EH (cell line): ENCODE data around the gene SPI1.
"Not testable (repeated sequence)": the region's sequence is repeated elsewhere in the genome, so short reads cannot be mapped to it uniquely, and the experiment has no call there.

Experiments used
- DNase-seq: peaks from one replicate; pipeline ENCODE4 v3.0.0-alpha.2; 2015; ENCODE audit warnings: low read depth

SPI1 gene

GRCh38 chr11:47340980-47341775 lies 37.2 kb downstream of the SPI1 start:
- DNase-seq = no peak

DNA sequence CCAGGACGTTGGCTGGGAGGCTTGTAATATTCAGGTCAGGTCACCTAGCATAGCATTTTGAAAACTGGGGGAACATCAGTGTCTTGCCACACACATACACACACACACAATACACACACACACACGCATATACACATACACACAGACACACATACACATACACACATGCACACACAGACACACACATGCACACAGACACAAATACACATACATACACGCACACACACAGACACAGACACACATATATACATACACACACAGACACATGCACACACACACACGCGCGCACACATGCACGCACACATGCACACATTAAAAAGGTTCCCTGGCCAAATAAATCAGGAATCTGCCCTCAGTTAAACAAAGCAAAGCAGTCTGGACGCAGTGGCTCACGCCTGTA lies 38.3 kb downstream of the SPI1 start:
- no peak for DNase-seq

- DNase-seq = no peak
Observed at GRCh38 chr11:47338396-47339241, 39.7 kb downstream of the SPI1 start.

DNA sequence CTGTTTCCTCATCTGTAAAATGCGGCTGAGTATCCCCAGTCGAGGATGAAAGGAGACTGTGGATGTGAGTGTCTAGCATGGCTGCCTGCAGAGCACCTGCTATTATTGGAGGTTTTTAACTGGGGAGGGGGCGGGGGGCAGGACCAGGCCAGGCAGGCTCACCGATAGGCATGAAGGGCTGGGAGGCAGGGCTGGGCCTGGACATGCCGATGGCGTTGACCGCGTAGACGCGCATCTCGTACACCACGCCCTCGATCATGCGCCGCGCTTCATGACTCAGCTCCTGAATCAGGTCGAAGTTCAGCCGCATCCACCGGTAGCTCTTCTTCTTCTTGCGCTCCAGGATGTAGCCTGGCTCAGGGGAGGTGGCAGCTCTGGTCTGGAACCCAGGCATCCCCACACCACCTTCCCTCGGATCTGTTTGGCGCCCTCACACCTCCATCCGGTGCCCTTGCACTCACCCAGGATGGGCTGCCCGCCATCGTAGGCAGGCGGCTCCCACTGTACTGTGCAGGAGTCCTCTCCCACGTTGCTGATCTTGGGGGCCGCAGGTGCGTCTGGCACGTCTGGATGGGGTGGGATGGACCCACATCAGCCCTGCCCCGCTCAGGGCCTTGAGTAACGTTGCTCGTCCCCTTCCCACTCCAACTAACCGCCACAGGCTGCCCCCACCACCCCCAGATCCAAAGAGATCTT lies 41.0 kb downstream of the SPI1 start:
- DNase-seq = no peak

DNA sequence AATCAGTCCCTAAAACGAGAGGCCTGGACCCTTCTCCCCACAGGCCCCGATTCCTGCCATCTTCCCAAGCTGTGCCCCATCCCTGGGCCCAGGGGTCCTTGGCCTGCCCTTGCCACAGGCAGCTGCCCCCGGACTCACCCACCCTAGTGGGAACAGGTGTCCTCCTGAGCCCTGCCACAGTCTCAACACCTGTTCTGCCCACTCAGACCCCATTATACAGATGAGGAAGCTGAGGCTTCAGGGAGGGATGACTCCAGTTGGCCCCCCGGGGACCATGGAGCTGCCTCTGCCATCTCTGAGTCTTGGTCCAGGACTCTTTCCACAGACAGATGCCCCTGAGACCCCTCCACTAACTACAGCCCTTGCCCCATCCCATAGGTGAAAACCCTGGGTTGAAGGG lies 41.8 kb downstream of the SPI1 start:
- no peak for DNase-seq

DNA sequence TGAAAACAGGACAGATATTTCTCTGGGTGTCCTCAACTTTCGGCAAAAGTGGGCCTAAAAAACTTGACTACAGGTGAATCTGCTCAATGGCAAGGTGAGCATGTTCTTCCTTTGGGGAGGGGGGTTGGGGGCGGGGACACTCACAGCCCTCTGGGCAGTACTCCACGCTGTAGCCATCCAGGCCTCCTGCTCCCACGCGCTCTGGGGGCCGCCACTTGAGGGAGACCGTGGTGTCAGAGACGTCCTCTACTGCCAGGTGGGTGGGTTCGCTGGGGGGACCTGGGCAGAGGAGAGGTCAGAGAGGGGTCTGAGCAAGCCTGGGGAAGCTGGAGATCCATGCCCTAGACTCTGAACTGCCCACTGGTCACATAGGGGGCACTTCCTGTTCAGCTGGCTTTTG lies 42.6 kb downstream of the SPI1 start:
- DNase-seq = no peak

GRCh38 chr11:47334699-47335411 lies 43.5 kb downstream of the SPI1 start:
- not testable (repeated sequence) for DNase-seq

- no peak for DNase-seq
Observed at GRCh38 chr11:47333886-47334443, 44.4 kb downstream of the SPI1 start.

DNA sequence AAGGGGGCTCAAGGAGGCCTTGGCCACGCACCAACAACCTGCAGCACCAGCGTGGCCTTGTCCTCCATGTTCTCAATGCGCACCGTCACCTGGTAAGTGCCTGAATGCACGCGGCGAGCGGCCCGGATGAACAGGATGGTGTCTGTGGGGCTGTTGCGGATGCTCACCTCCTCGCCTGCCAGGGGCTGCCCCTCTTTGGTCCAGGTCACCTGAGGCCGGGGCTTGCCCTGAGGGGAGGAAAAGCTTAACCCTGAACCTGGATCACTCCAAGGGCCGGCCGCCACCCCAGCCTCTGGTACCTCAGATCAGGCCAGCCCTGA lies 44.9 kb downstream of the SPI1 start:
- DNase-seq = no peak

- no peak for DNase-seq
Observed at GRCh38 chr11:47332791-47333525, 45.4 kb downstream of the SPI1 start.

GRCh38 chr11:47332303-47332711 lies 46.0 kb downstream of the SPI1 start:
- DNase-seq = no peak

DNA sequence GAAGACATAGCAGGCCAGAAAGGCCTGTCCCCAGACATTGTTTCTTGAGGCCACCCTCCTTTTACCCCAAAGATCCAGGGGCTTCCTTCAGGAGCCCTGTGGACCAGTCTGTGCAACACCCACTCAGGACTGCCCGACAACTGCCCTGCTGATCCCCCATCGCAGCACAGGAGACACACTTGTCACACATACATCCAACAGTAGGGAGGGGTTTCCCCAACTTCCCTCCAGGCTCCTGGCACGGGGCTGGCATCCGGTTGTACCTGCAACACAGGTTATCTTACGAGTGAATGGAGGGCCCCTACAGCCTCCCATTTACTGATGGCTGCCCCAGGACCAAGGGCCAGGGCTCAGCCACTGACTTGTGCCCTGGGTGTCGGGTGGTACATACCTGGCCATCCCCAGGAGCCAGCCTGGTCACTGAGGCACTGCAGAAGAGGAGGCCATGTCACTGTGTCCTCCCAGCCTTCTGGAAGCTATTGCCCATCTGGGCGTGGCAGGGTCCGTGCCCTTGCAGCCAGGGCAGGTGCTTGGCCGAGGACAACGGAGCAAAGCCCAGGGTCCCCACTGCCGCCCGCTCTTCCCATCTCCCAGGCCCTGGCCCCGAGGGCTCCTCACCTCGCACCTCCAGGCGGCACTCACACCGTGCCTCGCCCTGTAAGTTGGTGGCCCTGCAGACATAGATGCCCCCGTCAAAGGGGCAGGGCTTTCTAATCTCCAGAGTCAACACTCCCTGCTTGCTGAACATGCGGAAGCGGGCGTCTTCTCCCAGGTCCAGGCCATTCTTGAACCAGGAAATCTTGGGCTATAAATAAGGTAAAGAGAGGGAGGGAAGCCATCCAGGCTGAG lies 46.7 kb downstream of the SPI1 start:
- no peak for DNase-seq

DNA sequence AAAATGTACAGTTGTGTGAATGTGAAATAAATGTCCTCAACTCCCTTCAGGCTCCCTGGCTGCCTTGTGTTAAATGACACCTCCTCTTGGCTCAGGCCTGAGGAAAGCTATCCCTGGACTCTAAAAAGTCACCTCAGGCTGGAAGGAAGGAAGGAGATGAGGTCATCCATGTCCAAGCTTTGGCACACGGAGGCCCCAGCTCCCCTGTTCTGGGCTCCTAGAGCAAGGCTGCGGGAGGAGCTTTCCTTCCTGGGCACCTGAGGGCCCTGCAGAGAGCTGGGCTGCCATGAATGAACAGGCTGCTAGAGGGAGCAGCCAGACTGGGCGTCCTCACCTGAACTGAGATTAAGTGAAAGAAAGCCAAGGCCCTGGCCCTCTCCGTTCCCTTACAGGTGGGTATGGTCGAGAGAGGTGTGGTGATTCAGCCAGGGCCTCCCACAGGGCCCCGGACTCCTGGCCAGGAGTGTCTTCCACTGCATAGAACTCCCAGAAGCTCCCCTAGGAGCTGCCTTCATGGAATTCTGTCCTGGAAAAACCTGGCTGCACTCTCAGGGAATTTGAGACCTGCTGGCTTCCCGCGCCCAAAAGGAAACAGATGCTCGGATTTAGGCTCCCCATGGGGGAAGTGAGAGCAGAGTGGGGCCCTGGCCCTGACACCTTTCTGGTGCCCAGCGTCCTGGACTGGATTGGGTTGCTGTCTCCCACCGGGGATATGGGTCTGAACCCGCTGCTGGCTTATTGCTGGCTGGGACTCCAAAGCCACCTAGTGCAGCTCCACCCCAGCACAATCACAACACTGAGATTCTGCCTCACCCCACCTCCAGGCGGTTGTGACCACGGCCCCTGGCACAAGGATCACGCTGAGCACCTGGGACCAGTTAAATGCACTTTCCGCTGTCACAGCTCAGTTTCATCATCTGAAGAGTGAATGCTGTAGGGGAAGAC lies 48.1 kb downstream of the SPI1 start:
- peak; percentile 45 for DNase-seq

DNA sequence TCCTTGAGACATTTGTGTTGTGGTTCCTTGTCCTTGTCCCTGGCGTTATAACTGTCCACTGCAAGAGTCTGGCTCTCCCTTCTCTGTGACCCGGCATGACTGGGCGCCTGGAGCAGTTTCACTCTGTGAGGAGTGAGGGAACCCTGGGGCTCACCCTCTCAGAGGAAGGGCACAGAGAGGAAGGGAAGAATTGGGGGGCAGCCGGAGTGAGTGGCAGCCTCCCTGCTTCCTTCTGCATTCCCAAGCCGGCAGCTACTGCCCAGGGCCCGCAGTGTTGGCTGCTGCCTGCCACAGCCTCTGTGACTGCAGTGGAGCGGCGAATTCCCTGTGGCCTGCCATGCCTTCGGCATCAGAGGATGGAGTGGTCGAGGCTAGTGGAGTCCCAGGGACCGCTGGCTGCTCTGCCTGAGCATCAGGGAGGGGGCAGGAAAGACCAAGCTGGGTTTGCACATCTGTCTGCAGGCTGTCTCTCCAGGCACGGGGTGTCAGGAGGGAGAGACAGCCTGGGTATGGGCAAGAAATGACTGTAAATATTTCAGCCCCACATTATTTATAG lies 48.8 kb downstream of the SPI1 start:
- no peak for DNase-seq

DNA sequence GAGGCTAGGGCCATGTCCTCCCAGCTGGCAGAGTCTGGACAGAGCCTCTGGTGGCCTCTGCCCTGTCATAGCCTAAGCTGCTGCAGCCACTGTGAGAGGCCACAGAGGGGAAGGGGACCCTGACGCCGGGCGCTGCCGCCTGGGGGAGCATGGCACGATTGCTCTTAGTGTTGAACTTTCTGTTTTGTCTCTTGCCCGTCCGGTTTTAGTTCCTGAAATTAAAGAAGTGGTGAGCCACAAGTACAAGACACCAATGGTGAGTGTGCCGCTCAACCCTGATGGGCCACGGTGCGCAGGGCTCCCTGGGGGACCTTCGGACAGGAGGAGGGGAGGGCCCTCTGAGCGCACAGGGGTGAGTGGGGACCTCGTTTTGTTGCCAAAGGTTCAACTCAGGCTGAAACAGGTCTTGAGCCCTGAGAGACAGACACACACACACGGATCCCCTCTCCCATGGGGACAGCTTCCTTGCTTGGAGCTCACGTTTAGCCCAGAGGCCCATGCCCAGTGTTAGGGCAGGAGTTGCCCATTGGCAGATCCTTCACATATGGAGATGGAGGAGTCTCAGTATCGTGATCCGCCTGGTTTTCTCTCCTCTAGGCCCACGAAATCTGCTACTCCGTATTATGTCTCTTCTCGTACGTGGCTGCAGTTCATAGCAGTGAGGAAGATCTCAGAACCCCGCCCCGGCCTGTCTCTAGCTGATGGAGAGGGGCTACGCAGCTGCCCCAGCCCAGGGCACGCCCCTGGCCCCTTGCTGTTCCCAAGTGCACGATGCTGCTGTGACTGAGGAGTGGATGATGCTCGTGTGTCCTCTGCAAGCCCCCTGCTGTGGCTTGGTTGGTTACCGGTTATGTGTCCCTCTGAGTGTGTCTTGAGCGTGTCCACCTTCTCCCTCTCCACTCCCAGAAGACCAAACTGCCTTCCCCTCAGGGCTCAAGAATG lies 49.6 kb downstream of the SPI1 start:
- no peak for DNase-seq

DNA sequence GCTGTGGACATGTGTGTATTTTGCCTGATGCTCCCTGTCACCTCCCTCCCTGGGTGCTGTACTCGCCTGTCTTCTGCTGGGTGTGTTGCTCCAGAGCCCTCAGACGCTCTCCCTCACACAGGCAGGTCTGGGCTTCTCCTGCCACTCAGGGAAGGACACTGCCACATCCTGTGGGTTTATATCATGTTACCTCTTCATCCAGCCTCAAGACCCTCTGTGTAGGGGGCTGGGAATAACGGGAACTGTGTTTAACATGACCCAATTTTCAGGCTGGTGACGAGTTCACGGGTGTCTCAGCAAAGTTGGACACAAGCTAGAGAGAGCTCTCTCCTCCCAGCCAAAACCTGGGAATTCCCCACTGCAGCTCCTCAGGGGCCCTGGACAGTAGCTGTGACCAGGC lies 50.4 kb downstream of the SPI1 start:
- DNase-seq = no peak

- no peak for DNase-seq
Observed at GRCh38 chr11:47327025-47327424, 51.3 kb downstream of the SPI1 start.

DNA sequence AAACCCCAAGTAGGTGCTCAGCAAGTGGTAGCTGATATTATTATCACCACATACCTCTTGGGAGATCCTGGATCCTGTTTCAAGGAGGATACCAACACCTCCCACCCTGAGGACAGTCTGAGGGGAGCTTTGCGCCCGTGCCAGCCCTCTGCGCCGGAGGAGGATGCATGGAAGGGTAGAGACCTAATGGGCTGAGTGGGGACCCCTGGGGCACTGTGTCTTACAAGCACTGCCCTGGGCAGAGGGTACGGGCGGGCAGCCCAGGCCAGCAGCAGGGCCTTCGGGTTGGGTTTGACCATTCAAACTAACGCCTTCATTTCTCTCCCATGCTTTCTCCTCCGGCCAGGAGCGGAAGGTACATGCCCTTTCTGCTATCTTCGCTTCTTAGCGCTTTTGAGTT lies 52.1 kb downstream of the SPI1 start:
- no peak for DNase-seq
